AG04450 (cell line): ENCODE measurements around the gene SORCS2. TPM values are rescaled to one million over a fixed set of nuclear protein-coding genes. Genes with fewer than 3 reads are reported as not detected.
A peak's percentile ranks its signal among the peaks of the same experiment; 100 is the strongest.

Source experiments
- CTCF ChIA-PET: fragments of 300-600, 350-600 bp; formaldehyde crosslinking; extraction: SDS; loops from one replicate; lab custom pipeline; 2022; ENCODE audit warnings: antibody characterized with exemption, inconsistent platforms; lab: Charles Lee
- POLR2A ChIA-PET: fragments of 350-600 bp; formaldehyde crosslinking; extraction: SDS; loops from one replicate; lab custom pipeline; 2021; ENCODE audit warnings: antibody characterized with exemption, inconsistent platforms; lab: Yijun Ruan, JAX
- DNase-seq: peaks from one replicate; pipeline ENCODE4 v3.0.0-alpha.2; 2011; ENCODE audit warnings: low read depth, low spot score
- H3K27ac ChIP-seq: one replicate; pipeline ENCODE4 v1.5.1; 2012; ENCODE audit warnings: low read depth, low read length, control low read depth
- H3K27me3 ChIP-seq: one replicate; pipeline ENCODE4 v1.6.0; 2012; ENCODE audit warnings: low read length; ENCODE audit not compliant: control insufficient read depth, insufficient read depth
- H3K4me3 ChIP-seq: 2 replicates; pipeline ENCODE4 v1.5.1; 2011; ENCODE audit warnings: mild to moderate bottlenecking, low read depth, low read length, control low read depth
- H3K9me3 ChIP-seq: 2 replicates; pipeline ENCODE4 v1.5.1; 2012; ENCODE audit warnings: low read length; ENCODE audit not compliant: control insufficient read depth, insufficient read depth
- CTCF ChIP-seq: IDR thresholded peaks from 2 replicates; pipeline ENCODE4 v1.5.1; 2011; ENCODE audit warnings: low read depth, low read length, control low read depth, inconsistent platforms
- polyA plus RNA-seq: library from polyadenylated mRNA; depleted of rRNA; stranded (reverse); fragments of >200 nt; gene quantifications from 2 replicates; pipeline ENCODE4 v1.2.3, GENCODE V29; 2011

SORCS2 gene
- polyA plus RNA-seq, 1 experiment: 0.29 TPM

- DNase-seq: no peak
- ChIA-PET POLR2A (no interaction called here), CTCF (no interaction called here)
- no peaks in the 10 kb centered on the region for H3K27me3 ChIP-seq
- no peak for TF ChIP-seq CTCF
- H3K4me3 ChIP-seq: no peak overlapping the region
- H3K27ac ChIP-seq: peak overlapping the region; percentile 11
- no peaks in the 10 kb centered on the region for H3K9me3 ChIP-seq
These were observed 575.2 kb downstream of the SORCS2 start for GRCh38 chr4:7767526-7767925.

DNA sequence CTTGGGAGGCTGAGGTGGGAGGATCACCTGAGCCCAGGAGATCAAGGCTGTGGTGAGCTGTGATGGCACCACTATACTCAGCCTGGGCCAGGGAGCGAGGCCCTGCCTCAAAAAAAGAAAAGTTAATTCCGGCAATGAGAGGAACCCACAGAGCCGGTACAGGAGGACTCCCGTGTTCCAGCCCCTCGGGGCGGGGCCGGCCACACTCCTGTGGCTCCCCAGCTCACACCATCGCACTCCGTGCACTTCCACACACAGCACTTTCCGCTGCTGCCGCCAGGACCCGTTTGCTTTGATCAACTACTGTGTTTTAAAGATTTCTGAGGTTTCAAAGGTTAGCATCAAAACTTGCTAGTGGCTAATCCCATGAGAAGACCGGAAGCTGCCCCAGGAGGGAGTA is 575.6 kb downstream of the SORCS2 start:
- ChIA-PET POLR2A (no interaction called here), CTCF (interaction anchor here (0.6 kb wide), 1 partner anchor 405 kb away, joined by 9 read pairs; no protein-coding TSS in a partner anchor)
- Histone ChIP-seq H3K27ac (no peak overlapping the region), H3K9me3 (no peaks in the 10 kb centered on the region), H3K27me3 (no peaks in the 10 kb centered on the region), H3K4me3 (no peak overlapping the region)
- no peak for TF ChIP-seq CTCF
- no peak for DNase-seq

DNA sequence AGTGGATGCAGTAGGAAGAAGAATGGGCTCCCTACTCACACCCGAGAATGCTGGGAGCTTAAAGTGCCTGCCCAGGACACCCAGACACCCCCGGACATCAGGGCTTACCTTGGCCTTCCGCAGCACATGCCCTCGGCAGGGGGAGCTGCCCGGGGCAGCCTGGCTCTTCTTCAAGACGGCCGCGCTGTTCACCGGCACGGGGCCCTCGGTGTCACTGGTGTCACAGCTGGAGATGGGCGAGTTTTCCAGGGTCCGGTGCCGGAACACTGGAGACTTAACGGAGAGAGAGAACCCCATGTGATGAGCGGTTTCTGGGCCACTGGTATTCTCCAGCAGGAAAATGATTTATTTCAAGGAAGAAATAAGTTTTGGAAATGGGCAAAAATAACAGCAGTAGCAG is 576.4 kb downstream of the SORCS2 start:
- no peaks in the 10 kb centered on the region for H3K27me3 ChIP-seq
- DNase-seq: no peak
- ChIA-PET CTCF (interaction anchor here (0.6 to 1.2 kb wide), 2 partner anchors 34 to 404 kb away, joined by 3 to 9 read pairs; no protein-coding TSS in a partner anchor), POLR2A (no interaction called here)
- H3K27ac ChIP-seq: no peak overlapping the region
- H3K9me3 ChIP-seq: no peaks in the 10 kb centered on the region
- no peak for TF ChIP-seq CTCF
- no peak overlapping the region for H3K4me3 ChIP-seq

DNA sequence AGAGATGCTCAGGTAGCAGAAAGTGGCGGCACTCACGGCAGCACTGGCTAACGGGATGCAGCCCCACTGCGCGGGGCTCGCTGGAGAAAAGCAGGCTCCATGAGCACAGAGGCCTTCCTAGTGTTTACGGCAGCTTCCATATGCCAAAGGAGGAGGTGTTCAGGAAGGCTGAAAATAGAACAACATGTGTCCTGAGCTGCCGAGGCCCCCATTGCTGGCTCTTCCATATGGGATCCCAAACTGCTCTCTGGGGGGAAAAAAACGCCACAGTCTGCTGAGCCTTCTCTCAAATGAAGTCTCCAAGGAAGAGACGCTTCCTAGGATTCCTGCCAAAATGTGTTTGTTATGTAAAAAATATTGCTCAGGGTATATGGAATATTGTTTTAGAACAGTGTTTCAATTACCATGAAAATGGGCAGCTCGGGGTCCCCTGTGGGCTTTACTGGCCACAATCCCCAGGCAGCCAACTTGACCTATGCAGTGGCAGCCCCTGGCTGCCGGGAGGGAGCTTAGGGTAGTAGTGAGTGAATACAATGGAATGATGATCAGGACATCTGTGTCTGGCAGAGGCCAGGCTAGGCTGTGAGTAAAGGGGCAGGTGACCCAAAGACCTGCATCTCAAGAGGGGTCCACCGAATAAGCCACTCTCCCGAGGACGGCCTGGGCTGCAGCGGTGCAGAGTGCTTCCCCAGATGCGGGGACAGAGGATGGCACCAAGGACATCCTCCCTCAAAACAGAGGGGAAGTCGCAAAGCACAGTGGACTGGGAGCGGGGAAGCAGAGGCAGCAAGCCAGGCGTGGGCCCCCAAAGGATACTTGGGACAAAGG is 577.3 kb downstream of the SORCS2 start:
- no peaks in the 10 kb centered on the region for H3K27me3 ChIP-seq
- no peak for DNase-seq
- no peaks in the 10 kb centered on the region for H3K9me3 ChIP-seq
- H3K4me3 ChIP-seq: no peak overlapping the region
- no peak overlapping the region for H3K27ac ChIP-seq
- CTCF ChIA-PET: interaction anchor here (0.6 to 1.9 kb wide), 6 partner anchors 8 to 219 kb away, joined by 3 to 10 read pairs (median 4); no protein-coding TSS in a partner anchor
- POLR2A ChIA-PET: no interaction called here
- TF ChIP-seq CTCF: no peak
